ENCODE results near the gene SEMA5B.

DNA sequence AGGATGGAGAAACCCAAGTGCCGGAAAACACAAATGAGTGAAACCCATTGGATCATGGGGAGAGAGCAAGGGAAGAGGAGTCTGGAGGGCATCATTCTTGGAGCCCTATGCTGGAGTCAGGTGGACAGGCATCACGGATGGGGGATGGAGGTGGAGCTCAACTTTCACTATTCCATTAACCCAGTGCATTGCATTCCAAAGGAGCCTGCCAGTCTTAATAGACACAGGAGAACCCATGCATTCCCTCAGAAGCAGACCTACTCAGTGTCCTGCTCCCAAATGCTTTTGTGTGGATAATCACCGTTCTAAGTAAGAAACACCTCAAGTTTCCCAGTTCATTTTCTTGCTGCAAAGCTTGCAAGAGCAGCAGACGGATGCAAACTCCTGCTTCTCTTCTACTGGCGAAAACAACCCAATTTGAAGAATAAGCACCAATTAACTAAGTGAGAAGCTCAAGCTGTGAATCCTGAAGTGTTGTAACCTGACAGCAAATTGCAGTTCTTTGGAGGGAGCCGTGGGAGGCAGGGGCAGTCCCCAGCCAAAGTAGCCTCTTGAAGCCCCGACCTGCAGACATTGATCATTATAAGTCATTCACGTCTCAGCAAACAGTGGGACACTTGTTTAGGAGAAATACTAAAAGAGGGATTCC lies 25.3 kb downstream of the SEMA5B start:
- TF ChIP-seq TAF1 (IDR thresholded peaks at IDR 0.05; ENCODE audit: control insufficient read depth, extremely low read depth, insufficient read depth, low read length, severe bottlenecking), result no peak
- no peak for TF ChIP-seq BACH1 (tag; IDR thresholded peaks at IDR 0.05)
- no peak for TF ChIP-seq CBFA2T2 (conservative IDR thresholded peaks at IDR 0.05)

Measured in K562 (cell line).